Measurements from ENCODE around the gene SLC38A3. TPM values are rescaled to one million over a fixed set of nuclear protein-coding genes. Genes with fewer than 3 reads are reported as not detected.
A peak's percentile ranks its signal among the peaks of the same experiment; 100 is the strongest.

Gene SLC38A3
- total RNA-seq, 1 donor from 2014 or later: not detected

GRCh38 chr3:50219285-50219684, 14.2 kb downstream of the SLC38A3 start:
- Mint-ChIP-seq H3K36me3 (ENCODE audit: unreplicated experiment) (no peaks in the 10 kb centered on the region), H3K27me3 (ENCODE audit: unreplicated experiment) (no peaks in the 10 kb centered on the region), H3K4me1 (ENCODE audit: low read depth, unreplicated experiment) (peaks cover 2% of the 10 kb centered on the region), H3K4me3 (ENCODE audit: unreplicated experiment) (no peak overlapping the region), H3K9me3 (ENCODE audit: unreplicated experiment) (peaks cover 5% of the 10 kb centered on the region), H3K27ac (ENCODE audit: unreplicated experiment) (peak overlapping the region; percentile 28)
- DNase-seq: no peak
- no peak for TF ChIP-seq CTCF (IDR thresholded peaks at IDR 0.05; ENCODE audit: partially characterized antibody, unreplicated experiment)

- peaks cover 4% of the 10 kb centered on the region for H3K27me3 Mint-ChIP-seq (ENCODE audit: unreplicated experiment)
- no peak overlapping the region for H3K4me3 Mint-ChIP-seq (ENCODE audit: unreplicated experiment)
- DNase-seq: no peak
- H3K27ac Mint-ChIP-seq (ENCODE audit: unreplicated experiment): no peak overlapping the region
- H3K4me1 Mint-ChIP-seq (ENCODE audit: low read depth, unreplicated experiment): peaks cover 2% of the 10 kb centered on the region
- H3K9me3 Mint-ChIP-seq (ENCODE audit: unreplicated experiment): peaks cover 7% of the 10 kb centered on the region
- H3K36me3 Mint-ChIP-seq (ENCODE audit: unreplicated experiment): no peaks in the 10 kb centered on the region
- TF ChIP-seq CTCF (IDR thresholded peaks at IDR 0.05; ENCODE audit: partially characterized antibody, unreplicated experiment): no peak
Measured at GRCh38 chr3:50220109-50220508, 15.0 kb downstream of the SLC38A3 start.

- TF ChIP-seq CTCF (IDR thresholded peaks at IDR 0.05; ENCODE audit: partially characterized antibody, unreplicated experiment): no peak
- no peak overlapping the region for H3K4me3 Mint-ChIP-seq (ENCODE audit: unreplicated experiment)
- peaks cover 4% of the 10 kb centered on the region for H3K4me1 Mint-ChIP-seq (ENCODE audit: low read depth, unreplicated experiment)
- H3K27me3 Mint-ChIP-seq (ENCODE audit: unreplicated experiment): peaks cover 7% of the 10 kb centered on the region
- no peak for DNase-seq
- H3K36me3 Mint-ChIP-seq (ENCODE audit: unreplicated experiment): no peaks in the 10 kb centered on the region
- peaks cover 11% of the 10 kb centered on the region for H3K9me3 Mint-ChIP-seq (ENCODE audit: unreplicated experiment)
- no peak overlapping the region for H3K27ac Mint-ChIP-seq (ENCODE audit: unreplicated experiment)
Measured at GRCh38 chr3:50221051-50221410, 16.0 kb downstream of the SLC38A3 start.

GRCh38 chr3:50221411-50222168, 16.5 kb downstream of the SLC38A3 start:
- H3K27me3 Mint-ChIP-seq (ENCODE audit: unreplicated experiment): peaks cover 8% of the 10 kb centered on the region
- H3K4me1 Mint-ChIP-seq (ENCODE audit: low read depth, unreplicated experiment): peaks cover 4% of the 10 kb centered on the region
- no peak overlapping the region for H3K27ac Mint-ChIP-seq (ENCODE audit: unreplicated experiment)
- no peak for TF ChIP-seq CTCF (IDR thresholded peaks at IDR 0.05; ENCODE audit: partially characterized antibody, unreplicated experiment)
- no peak overlapping the region for H3K4me3 Mint-ChIP-seq (ENCODE audit: unreplicated experiment)
- no peak for DNase-seq
- peaks cover 11% of the 10 kb centered on the region for H3K9me3 Mint-ChIP-seq (ENCODE audit: unreplicated experiment)
- H3K36me3 Mint-ChIP-seq (ENCODE audit: unreplicated experiment): no peaks in the 10 kb centered on the region

GRCh38 chr3:50222169-50222528, 17.1 kb downstream of the SLC38A3 start:
- DNase-seq: no peak
- no peak overlapping the region for H3K4me3 Mint-ChIP-seq (ENCODE audit: unreplicated experiment)
- peaks cover 6% of the 10 kb centered on the region for H3K4me1 Mint-ChIP-seq (ENCODE audit: low read depth, unreplicated experiment)
- H3K36me3 Mint-ChIP-seq (ENCODE audit: unreplicated experiment): no peaks in the 10 kb centered on the region
- H3K27ac Mint-ChIP-seq (ENCODE audit: unreplicated experiment): no peak overlapping the region
- no peak for TF ChIP-seq CTCF (IDR thresholded peaks at IDR 0.05; ENCODE audit: partially characterized antibody, unreplicated experiment)
- H3K9me3 Mint-ChIP-seq (ENCODE audit: unreplicated experiment): peaks cover 11% of the 10 kb centered on the region
- peaks cover 11% of the 10 kb centered on the region for H3K27me3 Mint-ChIP-seq (ENCODE audit: unreplicated experiment)
